ENCODE data around the gene MAU2. TPM values are rescaled to one million over a fixed set of nuclear protein-coding genes. Genes with fewer than 3 reads are reported as not detected.

The MAU2 gene
- total RNA-seq, 1 experiment from 2014 or later: 48.4 TPM

DNA sequence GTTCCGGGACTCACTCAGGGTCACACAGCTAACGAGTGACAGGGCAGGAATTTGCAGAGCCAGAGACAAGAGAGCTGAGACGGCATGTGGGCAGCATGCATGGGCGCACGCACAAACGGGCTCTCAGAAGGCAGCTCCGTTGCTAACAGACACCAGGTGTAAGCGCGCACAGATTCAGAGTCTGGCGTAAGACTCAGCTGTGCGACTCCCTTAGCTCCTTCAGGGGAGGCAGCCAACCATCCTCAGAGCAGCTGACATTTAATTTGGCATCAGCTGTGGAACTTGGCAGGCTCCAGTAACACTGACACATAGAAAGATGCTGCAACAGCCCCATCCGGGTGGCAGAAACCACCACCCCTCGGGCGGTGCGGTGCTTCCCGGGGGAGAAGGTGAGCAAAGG is 40.1 kb upstream of the MAU2 start:
- WGBS (ENCODE audit: extremely low coverage, insufficient read length, low lambda C conversion rate): no CpG with 5 or more reads among the region's 16 CpGs
- TF ChIP-seq CTCF (conservative IDR thresholded peaks at IDR 0.05): no peak
- Mint-ChIP-seq H3K4me3 (no peak overlapping the region), H3K9me3 (no peaks in the 10 kb centered on the region), H3K27me3 (ENCODE audit: low read depth) (no peaks in the 10 kb centered on the region), H3K4me1 (no peaks in the 10 kb centered on the region), H3K36me3 (ENCODE audit: insufficient read depth in 1 of 3, low read depth in 3 of 3) (peaks cover 19 to 61% (median 45%) of the 10 kb centered on the region in 3 experiments; a peak in 6 of 7 replicates), H3K27ac (no peak overlapping the region)
- Histone ChIP-seq H3K4me2 (ENCODE audit: insufficient read depth, insufficient read length, low read length) (no peak overlapping the region), H3K27ac (ENCODE audit: insufficient read length, low read depth, low read length) (no peak overlapping the region), H4K20me1 (ENCODE audit: control insufficient read depth, insufficient read depth, insufficient read length) (no peaks in the 10 kb centered on the region), H3K18ac (ENCODE audit: insufficient read length, low read depth, low read length) (no peak overlapping the region), H2BK120ac (ENCODE audit: low read depth, low read length, poor library complexity, severe bottlenecking) (no peak overlapping the region), H3K79me2 (ENCODE audit: insufficient read depth, low read length) (no peaks in the 10 kb centered on the region), H2AFZ (ENCODE audit: low read length) (no peak overlapping the region), H3K79me1 (ENCODE audit: insufficient read depth, low read depth, low read length, poor library complexity, severe bottlenecking) (no peaks in the 10 kb centered on the region), H2BK5ac (ENCODE audit: insufficient read length, low read length) (no peak overlapping the region), H3K14ac (ENCODE audit: insufficient read depth, low read length) (no peak overlapping the region), H3K4ac (ENCODE audit: low read depth, low read length) (no peak overlapping the region), H2BK12ac (ENCODE audit: insufficient read length, low read depth, low read length) (no peak overlapping the region), H3K27me3 (ENCODE audit: insufficient read depth, low read length) (no peaks in the 10 kb centered on the region), H4K5ac (ENCODE audit: insufficient read length, low read depth, low read length) (no peak overlapping the region), H2BK20ac (ENCODE audit: low read depth, low read length, poor library complexity, severe bottlenecking) (no peak overlapping the region), H3K56ac (ENCODE audit: insufficient read length, low read depth, low read length) (no peak overlapping the region), H3K23me2 (ENCODE audit: insufficient read length, low read depth, low read length, poor library complexity, severe bottlenecking) (no peaks in the 10 kb centered on the region), H3K9me3 (ENCODE audit: control insufficient read depth, low read depth, low read length) (no peaks in the 10 kb centered on the region), H3T11ph (ENCODE audit: low read length) (no peak overlapping the region), H3K9ac (ENCODE audit: extremely low read depth, insufficient read length, low read length) (no peak overlapping the region), H4K8ac (replicated peaks; ENCODE audit: insufficient read length, low read depth, low read length) (no peak overlapping the region), H2BK15ac (ENCODE audit: low read depth, low read length) (no peak overlapping the region), H4K91ac (ENCODE audit: insufficient read length, low read depth, low read length) (no peak overlapping the region), H3K23ac (ENCODE audit: insufficient read length, low read depth, low read length) (no peak overlapping the region), H2AK5ac (ENCODE audit: insufficient read length, low read length) (no peak overlapping the region), H3K4me1 (ENCODE audit: insufficient read depth, low read length) (no peaks in the 10 kb centered on the region)
- no peak for DNase-seq

Measured in H9 (cell line).